Measurements from ENCODE around the gene LMO1. TPM values are rescaled to one million over a fixed set of nuclear protein-coding genes. Genes with fewer than 3 reads are reported as not detected.

Gene LMO1
- total and polyA plus RNA-seq, 7 donors: 0.74 to 9.3 (median 3.2) TPM

DNA sequence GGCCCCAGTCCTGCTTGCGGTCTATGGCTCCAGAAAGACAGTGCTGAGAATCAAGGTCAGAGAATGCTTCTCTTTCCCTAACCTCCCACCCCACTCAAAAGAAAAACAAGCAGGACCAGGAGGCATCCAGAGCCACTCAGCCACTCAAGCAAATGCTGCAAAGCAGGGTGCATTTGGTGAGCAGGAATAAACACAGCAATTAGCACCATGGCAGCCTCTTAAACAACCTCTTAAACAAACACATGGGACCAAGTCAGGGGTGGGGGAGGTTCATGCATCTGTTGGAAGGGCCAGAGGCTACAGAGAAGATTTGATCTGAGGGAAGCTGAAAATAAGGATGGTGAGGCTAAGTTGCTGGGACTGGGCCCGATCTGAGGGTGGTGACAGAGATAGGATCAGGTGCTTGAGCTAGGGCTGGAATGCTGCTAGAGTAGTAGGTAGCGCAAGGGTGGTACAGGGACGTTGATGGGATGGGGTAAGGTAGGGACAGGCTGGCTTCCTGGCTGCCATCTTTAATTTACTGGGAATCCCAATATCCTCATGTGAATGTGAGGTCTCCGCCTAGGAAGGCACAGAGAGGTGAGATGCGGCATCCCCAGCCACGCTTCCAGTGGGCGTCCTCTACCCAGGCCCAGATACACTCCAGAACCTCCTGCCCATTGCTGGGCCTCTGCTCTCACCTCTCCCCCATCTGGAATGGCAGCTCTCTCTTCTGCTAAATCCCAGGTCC is 26.6 kb upstream of the LMO1 start:
- TF ChIP-seq, protein P1, sequence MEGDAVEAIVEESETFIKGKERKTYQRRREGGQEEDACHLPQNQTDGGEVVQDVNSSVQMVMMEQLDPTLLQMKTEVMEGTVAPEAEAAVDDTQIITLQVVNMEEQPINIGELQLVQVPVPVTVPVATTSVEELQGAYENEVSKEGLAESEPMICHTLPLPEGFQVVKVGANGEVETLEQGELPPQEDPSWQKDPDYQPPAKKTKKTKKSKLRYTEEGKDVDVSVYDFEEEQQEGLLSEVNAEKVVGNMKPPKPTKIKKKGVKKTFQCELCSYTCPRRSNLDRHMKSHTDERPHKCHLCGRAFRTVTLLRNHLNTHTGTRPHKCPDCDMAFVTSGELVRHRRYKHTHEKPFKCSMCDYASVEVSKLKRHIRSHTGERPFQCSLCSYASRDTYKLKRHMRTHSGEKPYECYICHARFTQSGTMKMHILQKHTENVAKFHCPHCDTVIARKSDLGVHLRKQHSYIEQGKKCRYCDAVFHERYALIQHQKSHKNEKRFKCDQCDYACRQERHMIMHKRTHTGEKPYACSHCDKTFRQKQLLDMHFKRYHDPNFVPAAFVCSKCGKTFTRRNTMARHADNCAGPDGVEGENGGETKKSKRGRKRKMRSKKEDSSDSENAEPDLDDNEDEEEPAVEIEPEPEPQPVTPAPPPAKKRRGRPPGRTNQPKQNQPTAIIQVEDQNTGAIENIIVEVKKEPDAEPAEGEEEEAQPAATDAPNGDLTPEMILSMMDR (IDR thresholded peaks at IDR 0.05): no peak
- Histone ChIP-seq H3K9me3 (no peaks in the 10 kb centered on the region), H3K27me3 (ENCODE audit: insufficient read depth in 3 of 3, low read length in 2 of 3) (peaks cover 0 to 1% (median 0%) of the 10 kb centered on the region in 3 donors), H3K36me3 (ENCODE audit: insufficient read depth in 1 of 2, low read depth in 1 of 2) (no peaks in the 10 kb centered on the region), H3K27ac (no peak overlapping the region), H3K4me1 (no peaks in the 10 kb centered on the region), H3K4me3 (no peak overlapping the region)
- intact Hi-C loops (cut with DNase I): no loop called here
- ATAC-seq (no peak), DNase-seq (no peak)
- 93 to 96% (median 96%) methylated on average over 8 of the region's 8 CpGs for WGBS, 3 donors

DNA sequence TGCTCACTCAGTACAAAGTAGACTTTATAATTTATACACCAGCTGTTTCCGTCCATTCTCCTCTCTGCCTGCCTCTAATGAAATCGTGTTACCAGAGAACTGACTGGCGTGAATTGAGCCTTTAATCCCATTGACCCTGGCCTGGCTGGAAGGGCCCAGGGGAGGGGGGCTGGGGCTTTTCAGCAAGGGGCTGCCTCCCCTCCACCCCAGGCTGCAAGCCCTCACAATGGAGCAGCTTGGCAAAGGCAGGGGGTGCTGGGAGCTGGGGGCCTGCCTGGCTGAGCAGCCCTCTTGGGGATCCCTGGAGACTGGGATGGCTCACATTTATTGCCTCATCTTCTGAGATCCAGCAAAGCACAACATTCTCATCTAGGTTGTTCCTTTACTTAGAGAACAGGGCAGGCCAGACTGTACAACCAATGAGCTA is 25.8 kb upstream of the LMO1 start:
- DNase-seq (no peak), ATAC-seq (no peak)
- Histone ChIP-seq H3K27me3 (ENCODE audit: insufficient read depth in 3 of 3, low read length in 2 of 3) (peaks cover 0 to 1% (median 0%) of the 10 kb centered on the region in 3 donors), H3K4me1 (no peaks in the 10 kb centered on the region), H3K4me3 (no peak overlapping the region), H3K36me3 (ENCODE audit: insufficient read depth in 1 of 2, low read depth in 1 of 2) (no peaks in the 10 kb centered on the region), H3K9me3 (no peaks in the 10 kb centered on the region), H3K27ac (no peak overlapping the region)
- WGBS, 3 donors: 44 to 59% (median 48%) methylated on average over 3 of the region's 3 CpGs
- TF ChIP-seq, protein P1 (IDR thresholded peaks at IDR 0.05): no peak
- intact Hi-C loops (cut with DNase I): no loop called here

DNA sequence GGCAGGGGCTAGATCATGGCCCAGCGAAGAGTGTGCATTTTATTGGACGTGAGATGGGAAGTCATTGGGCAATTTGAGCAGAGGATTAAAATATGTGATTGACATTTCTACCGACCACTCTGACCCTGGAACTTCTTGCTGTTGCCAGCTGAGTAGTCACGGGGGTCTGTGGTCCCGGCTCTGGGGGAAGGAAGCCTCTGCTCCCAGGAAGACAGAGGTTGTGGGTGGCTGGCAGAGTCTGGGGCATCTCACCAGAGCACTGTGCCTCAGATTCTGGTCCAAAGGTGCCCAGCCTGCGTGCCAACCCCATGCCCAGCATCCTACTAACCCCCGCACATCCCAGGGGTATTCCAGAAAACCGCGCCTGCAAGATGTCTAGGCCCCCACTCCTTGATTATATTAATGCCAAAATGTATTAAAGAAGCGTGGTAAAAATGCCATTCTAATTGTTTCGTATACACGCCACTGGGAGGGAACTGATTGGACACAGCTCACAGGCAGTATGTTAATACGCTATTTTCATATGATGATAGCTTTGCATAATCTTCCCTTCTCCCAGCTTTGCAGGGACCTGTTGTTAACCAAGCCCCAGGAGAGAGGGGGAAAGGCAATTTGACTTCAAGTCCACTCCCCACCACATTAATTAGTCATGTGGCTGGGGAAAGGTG is 25.3 kb upstream of the LMO1 start:
- no peak for DNase-seq

DNA sequence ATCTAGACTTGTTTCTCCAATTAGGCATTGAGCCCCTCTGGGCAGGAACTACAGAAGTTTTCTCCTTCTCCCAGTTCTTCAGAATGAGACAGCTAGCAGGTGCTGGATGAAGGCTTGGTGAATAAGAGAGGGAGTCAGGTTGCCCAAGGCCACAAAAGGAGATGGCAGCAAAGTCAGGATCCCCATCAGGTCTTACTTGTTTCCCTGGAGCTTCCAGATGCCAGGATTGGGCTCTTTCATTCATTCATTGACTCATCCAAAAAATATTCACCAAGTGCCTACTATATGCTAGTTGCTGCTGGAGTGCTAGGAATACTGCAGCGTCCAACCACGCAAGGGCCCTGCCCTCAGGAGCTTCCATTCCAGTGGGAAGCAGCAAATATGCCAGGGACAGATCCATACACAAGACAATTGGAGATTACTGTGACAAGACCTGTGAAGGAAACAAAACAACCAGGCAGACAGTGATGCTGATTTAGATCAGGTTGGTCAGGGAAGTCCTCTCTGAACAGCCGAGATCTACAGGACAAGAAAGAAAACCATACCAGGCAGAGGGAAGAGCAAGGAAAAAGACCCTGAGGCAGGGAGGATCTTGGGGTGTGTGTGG is 24.6 kb upstream of the LMO1 start:
- Histone ChIP-seq H3K4me1 (peaks cover 3% of the 10 kb centered on the region), H3K27me3 (ENCODE audit: insufficient read depth in 3 of 3, low read length in 2 of 3) (peaks cover 0 to 1% (median under 1%) of the 10 kb centered on the region in 3 donors), H3K9me3 (no peaks in the 10 kb centered on the region), H3K36me3 (ENCODE audit: insufficient read depth in 1 of 2, low read depth in 1 of 2) (no peaks in the 10 kb centered on the region), H3K4me3 (no peak overlapping the region), H3K27ac (no peak overlapping the region)
- TF ChIP-seq, protein P1 (IDR thresholded peaks at IDR 0.05): no peak
- WGBS, 3 donors: 61 to 64% (median 64%) methylated on average over 3 of the region's 3 CpGs
- intact Hi-C loops (cut with DNase I): no loop called here
- DNase-seq: no peak
- no peak for ATAC-seq

More for the DNA sequence above, 25.3 kb upstream of the LMO1 start:
- Histone ChIP-seq H3K4me3 (no peak overlapping the region), H3K4me1 (no peaks in the 10 kb centered on the region), H3K9me3 (no peaks in the 10 kb centered on the region), H3K27me3 (ENCODE audit: insufficient read depth in 3 of 3, low read length in 2 of 3) (peaks cover 0 to 1% (median 0%) of the 10 kb centered on the region in 3 donors), H3K27ac (no peak overlapping the region), H3K36me3 (ENCODE audit: insufficient read depth in 1 of 2, low read depth in 1 of 2) (no peaks in the 10 kb centered on the region)
- TF ChIP-seq, protein P1 (IDR thresholded peaks at IDR 0.05): no peak
- no peak for ATAC-seq
- intact Hi-C loops (cut with DNase I): no loop called here
- WGBS, 3 donors: 73 to 74% (median 73%) methylated on average over 13 of the region's 13 CpGs
